NCI-H2081 treated with DMSO at 0.1 percent for 48 hours (cell line): ENCODE data around the gene CNTNAP2.
"Not testable (repeated sequence)": the region's sequence is repeated elsewhere in the genome, so short reads cannot be mapped to it uniquely, and the experiment has no call there.

Experiments used
- DNase-seq: peaks from one replicate; lab custom pipeline; 2025; lab: John Stamatoyannopoulos, UW

CNTNAP2 gene

DNA sequence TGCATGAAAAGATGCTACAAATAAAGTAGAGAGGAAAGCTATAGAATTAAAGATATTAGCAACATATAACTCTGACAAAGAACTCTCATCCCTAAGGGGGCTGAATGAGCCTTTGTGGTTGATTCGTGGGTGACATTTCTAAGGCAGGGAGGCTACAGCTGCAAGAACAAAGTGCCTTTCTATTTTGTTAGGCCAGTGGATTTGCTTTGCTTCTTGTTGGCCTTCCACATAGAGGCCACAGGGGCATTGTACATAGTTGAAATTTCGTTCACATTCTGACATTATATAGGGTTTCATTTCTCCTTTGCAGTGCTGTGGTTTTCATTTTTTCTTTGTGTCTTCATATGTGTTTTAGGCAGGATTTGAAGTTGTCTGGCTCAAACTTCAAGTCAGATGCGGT, 1654.7 kb downstream of the CNTNAP2 start:
- no peak for DNase-seq

DNA sequence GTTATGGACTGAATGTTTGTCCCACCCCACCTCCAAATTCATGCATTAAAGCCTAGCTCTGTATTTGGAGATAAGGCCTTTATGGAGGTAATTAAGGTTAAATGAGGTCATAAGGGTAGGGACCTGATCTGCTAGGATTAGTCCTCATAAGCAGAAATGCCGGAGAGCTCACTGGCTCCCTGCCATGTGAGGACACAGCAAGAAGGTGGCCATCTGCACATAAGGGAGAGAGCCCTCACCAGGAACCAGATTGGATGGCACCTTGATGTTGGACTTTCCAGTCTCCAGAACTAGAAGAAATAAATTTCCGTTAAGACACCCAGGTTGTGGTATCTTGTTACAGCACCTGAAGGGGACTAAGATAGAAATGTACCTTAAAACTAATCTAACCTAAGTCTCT, 1657.9 kb downstream of the CNTNAP2 start:
- no peak for DNase-seq

DNA sequence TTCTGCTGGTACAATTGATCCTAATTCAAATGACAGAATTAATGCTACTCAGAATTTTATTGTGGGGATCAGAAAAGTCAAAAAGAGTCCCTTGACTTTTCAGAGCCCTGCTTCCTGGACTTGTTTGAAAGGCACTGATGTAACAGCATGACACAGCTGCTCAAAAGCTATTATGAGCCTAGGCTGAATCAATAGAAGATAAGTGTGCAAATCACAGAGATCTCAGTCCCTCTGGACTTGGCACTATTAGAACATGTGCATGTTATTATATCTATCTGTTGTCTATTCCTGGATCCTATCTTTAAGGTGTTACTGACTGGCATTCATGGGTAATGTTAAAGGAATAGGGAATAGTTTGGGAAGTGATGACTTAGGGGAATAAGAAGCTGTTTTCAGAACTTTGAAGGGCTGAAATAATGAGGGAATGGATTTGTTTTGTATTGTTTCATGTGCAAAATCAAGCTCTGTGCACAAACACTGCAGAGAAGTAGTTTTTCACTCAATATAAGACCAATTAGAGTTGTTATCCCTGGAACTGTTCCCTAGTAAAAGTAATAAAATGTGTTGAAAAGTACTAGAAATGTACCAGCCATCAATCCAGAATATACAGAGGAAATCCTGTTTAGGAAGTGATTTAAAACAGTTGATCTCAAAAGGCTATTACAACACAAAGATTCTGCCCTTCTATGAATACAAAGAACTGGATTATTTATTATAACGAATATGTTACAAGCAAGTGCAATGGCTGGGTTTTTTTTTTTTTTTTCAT, 1659.1 kb downstream of the CNTNAP2 start:
- peak; percentile 84 for DNase-seq

DNA sequence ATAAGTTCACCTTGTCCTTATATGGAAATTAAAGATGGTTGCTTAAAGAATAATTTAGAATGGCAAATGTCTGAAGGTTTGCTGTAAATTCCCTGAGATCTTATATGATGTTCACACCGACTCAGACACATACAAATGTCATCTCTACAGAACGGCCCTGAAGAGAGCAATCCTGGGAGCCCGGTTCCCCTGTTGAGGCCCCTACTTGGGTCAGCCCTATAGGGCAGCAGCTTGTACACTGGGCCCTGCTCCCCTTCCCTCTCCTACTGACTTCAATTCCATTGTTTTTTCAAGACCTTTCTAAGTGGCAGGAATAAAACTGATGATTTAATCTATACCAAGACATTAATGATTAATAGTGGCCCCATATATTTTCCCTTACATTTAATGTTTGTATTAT, 1660.7 kb downstream of the CNTNAP2 start:
- no peak for DNase-seq

DNA sequence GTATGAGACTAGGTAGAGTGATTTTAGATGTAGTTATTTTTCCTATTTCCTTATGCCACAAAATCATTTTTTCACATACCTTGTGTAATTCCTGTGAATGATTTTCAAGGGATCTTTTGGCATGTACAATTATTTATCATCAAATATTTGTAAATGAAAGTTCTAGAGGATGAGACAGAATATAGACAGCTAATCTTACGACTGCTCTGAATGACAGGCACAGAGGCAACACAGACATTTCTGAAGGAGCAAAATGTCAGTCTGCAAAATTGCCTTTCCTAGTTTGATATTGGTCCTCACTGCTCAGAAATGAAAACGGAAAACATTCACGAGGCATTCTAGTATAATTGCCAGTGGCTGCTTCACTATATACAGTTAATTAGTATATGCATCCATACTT, 1663.3 kb downstream of the CNTNAP2 start:
- DNase-seq = no peak

DNA sequence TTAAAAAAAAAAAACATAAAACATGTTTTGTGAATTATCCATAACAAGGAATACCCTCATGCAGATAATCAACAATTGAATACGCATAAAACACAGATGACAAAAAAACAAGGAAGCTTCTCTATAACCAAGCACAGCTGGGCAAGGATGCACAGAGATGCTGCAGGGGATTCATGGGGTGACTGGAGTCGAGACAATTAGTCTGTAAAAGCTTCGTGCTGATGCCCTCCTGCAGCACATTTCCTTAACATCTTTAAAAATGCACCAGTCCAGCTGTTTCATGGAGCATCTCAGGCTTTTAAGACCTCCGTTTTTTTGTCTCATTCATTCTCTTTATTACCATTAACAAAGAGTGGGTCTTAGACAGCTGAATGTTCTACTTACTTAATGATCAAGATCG, 1680.0 kb downstream of the CNTNAP2 start:
- no peak for DNase-seq

DNA sequence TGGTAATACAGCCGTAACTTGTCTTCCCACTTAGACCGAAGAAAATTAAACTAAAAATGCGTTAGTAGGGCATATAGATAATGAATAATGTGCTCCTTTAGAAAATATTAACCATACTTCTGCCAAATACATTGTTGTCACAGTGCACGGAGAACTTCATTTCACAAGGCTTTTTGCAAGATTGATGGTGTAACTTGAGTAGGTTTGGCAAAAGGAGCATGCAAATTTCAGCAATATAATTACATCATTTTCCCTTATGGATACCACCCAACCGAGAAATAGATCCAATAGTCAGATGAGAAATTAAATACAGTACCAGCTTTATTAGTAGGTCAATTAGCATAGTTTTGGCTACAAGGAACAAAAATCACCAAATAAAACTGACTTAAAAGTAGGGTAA, 1681.4 kb downstream of the CNTNAP2 start:
- DNase-seq = no peak

DNA sequence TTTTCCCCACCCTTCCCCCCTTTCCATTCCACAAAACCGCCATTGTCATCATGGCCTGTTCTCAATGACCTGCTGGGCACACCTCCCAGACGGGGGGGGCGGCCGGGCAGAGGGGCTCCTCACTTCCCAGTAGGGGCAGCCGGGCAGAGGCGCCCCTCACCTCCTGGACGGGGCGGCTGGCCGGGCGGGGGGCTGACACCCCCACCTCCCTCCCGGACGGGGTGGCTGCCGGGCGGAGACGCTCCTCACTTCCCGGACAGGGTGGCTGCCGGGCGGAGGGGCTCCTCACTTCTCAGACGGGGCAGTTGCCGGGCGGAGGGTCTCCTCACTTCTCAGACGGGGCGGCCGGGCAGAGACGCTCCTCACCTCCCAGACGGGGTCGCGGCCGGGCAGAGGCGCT, 1685.2 kb downstream of the CNTNAP2 start:
- not testable (repeated sequence) for DNase-seq

DNA sequence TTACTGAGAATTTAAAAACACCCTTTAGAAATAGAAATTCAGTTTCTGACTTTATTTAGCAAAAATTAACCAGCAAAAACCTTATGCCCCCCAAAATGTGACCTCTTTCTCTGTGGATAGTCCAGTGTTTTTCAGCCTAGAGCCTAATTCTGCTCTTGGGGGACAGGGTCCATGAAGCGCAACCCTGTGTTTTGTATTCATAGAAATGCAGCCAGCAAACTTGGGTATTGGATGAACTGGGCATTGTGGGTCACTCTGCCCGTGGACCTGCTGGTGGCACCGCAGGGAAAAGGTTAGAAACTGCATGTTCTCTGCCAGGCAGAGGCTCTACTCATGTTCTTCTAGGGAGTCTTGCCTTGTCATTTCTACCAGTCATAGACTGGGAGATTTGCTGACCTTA, 1686.5 kb downstream of the CNTNAP2 start:
- DNase-seq = no peak

DNA sequence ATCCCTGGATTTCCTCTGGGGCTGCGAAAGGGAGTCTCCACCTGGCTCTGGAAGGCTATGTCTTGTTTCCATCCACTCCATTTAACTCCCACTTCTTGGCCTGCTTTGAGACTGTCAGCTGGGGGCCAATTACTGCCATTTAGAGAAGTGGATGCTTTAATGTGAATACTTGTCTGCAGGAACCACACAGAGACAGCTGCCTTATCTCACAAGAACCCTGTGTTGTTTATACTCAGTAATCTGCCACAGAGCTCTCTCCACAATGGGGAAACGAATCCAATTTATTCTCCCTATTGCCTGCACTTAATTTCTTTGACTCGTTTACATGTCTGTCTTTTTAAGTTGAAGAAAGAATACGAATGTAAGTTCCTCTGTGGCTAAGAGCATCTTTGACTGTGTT, 1687.0 kb downstream of the CNTNAP2 start:
- DNase-seq = peak; percentile 38

DNA sequence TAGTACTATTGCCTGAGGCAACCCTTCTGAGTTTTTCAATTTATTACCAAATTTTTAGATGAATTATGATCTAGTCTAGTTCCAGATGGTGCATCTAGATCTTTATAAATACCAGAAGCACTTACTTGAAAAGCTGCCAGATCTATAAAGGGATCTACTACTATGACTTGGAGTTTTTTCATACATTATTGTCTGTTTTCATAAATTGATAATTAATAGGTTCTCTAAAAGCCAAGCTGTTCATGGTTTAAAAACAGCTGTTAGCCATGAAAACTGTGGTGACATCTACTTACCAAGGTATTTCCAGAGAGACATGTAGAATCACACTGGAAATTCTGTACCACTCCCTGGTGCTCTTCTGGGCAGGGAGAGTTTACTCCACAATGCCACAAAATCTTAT, 1687.4 kb downstream of the CNTNAP2 start:
- DNase-seq = no peak

DNA sequence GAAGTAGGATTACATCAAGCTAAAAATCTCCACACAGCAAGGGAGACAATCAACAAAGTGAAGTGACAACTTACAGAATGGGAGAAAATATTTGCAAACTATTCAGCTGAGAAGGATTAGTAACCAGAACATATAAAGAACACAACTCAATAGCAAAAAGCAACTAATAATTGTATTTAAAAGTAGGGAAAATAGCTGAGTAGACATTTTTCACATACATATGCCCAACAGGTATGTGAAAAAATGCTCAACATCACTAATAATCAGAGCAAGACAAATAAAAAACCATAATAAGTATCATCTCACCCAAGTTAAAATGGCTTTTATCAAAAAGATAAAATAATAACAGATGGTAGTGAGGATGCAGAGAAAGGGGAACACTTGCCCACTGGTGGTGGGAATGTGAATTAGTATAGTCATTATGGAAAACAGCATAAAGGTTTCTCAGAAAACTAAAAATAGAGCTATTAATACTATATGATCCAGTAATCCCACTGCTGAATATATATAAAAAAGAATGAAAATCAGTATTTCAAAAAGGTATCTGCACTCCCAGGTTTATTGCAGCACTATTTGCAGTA, 1689.5 kb downstream of the CNTNAP2 start:
- no peak for DNase-seq

DNA sequence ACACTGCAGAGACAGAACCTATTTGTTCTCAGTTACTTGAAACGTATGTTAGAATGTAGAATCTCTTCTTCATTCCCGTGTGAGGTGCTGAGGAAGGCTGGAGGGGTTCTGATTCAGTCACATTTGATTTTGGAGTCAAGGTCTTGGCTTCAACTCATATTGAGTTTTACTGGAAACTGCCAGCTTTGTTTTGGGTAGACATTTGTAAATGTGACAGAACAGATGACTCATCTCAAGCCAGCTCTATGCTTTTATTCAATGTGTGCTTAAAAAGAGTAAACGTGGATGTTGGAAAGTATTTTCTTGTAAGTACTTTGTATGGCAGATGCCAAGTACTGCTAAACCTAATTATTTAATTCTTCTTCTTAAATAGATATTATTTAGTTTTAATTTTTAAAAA, 1693.2 kb downstream of the CNTNAP2 start:
- DNase-seq = no peak

DNA sequence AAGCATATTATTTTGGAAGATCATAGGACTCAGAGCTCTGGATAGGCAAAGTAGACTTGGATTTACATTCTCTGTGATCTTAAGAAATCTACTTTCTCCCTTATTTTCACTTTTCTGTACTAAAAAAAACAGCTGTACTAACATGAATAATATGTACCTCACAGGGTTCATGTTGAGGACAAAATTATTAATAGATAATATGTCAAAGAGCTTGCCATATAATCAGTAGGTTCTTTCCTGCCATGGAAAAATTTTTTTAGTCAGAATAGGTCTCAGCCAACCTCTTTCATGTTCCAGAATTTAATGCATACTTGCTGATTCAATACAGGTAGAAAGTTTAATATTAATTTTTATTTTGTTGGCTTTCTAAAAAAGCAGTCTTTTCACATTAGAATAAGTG, 1693.7 kb downstream of the CNTNAP2 start:
- no peak for DNase-seq

DNA sequence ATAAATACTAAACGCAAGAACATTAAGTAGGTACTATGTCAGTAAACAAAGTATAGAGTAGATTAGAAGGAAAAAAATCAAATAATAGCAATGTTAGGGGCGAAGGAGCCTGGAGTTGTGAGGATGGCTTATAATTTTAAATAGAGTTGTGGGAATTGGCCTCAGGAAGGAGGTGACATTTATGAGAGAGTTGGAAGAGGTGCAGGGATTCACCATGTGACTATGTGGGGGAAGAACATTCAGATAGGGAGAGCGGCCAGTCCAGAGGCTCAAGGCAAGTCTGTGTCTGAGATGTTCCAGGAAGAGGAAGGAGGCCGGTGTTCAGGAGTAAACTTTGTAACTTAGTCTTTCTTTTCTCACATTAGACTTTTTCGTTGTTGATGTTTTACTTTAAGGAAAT, 1695.3 kb downstream of the CNTNAP2 start:
- no peak for DNase-seq

DNA sequence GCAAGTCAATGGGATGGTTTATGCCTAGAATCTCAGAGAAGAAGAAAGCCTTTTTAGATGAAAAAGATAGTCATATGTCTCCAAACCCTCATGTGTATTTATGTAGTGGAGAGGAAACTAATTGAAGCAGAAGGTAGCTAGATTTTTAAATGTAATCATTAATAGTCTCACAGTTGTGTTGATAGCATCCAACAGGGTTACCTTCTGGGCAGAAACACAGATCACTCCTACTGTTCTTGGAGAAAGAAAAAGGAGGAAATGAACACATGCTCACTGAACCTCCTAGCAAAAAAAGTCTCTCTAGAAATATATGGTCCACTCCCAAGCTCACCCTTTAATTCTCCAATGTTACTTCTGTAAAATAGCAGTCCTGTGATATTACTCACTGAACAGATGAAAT, 1696.7 kb downstream of the CNTNAP2 start:
- DNase-seq = no peak

DNA sequence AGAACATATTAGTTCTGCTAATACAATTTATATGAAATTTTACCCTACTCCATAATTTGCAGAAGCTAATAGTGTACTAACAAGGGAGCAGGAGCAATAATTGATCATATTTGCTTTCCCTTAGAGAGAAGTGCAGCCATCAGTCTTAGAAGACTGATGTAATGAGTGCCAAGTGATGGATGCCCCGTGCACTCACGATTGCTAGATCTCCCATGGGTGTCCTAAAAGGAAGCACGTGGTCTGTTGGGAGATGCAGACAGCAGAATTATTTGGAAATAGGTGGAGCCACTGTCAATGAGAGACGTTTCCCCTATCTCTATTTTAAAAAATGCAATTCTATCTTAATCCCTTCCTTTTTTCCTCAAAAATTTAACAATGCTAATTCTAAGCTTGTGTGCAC, 1701.7 kb downstream of the CNTNAP2 start:
- no peak for DNase-seq

DNA sequence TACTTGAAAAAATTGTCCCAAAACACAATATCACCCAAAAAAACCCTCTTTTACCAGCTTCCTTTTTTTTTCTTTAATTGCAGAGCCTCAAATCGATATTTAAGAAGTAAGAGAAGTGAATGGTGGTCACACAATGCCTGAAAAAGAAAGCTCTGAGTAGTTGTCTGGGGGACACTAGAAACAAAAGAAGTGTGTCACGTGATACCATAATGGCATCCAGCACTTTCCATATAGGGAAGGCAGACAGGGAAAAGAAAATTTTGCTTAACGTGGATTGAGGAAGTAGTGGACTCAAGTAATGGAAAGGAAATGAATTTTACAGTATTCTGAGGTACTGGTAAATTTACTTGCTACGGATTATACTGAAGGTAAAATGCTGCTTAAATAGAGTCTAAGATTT, 1708.1 kb downstream of the CNTNAP2 start:
- no peak for DNase-seq

DNA sequence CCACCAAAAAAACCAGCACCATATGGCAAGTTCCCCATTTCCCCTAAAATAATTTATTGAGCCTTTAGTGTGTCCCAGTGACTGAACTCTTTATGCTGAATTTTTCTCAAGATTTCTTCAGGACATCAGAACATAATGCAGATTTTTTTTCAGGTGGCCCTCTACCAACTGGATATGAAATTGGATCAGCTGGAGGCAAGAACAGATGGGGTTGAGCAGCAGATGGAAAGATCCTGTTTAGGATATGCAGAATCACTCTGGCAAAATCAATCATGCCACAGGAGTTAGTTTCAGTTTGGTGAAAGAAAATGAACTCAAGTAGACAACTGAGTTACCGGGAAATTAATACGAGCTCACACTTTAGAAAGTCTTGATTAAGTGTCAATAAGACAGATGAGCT, 1712.4 kb downstream of the CNTNAP2 start:
- DNase-seq = no peak

DNA sequence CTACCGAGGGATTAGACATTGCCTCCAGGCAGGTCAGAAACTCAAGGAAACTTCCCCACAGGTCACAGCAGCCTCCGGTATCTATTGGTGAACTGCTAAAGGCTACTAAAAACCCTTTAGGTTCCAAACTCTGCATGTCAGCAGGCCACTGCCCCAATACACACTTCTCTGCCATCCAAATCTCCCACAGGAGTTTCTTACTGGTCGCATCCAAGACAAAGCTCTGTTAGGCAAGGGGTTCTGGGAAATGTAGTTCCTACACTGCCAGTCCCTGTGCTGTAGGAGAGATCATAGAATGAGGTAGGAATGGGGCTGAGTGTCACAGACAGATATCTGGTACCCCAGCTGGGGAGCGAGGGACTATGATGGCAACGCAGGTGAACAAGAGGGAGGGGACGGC, 1717.0 kb downstream of the CNTNAP2 start:
- DNase-seq = no peak

DNA sequence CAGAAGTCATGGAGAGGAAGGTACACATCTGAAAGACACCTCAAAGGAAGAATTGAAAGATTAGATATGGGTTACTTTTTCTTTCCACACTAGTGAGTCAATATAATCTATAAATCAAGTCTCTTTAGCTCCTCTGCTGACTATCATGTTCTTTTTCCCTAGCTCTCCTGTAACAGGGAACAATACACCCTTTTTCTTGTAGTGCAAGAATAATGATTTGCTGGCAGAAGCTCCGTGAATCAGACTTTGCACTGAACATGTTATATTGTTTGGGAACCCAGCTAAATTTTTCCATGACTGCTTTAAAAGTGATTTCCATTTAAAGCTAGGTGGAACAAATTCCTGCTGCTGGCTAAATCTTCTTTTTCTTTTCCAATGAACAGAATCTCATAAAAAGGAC, 1717.4 kb downstream of the CNTNAP2 start:
- no peak for DNase-seq

DNA sequence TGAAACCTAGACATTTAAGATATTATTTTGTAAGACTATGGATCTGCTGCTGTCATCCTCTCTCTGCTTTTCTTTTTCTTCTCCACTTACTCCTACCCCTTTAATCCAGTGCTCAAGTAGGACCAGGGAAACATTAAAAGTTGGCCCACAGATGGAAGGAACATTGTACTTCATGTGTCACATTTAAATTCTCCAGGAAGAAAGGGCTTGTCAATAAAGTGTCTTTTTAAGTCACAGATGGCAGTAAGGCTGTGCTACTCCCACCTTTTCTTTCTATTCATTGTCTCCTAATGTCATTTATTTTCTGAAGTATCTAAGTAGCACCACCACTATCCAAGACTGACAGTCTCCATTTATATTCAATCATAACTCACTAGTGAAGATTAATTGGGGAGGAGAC, 1736.2 kb downstream of the CNTNAP2 start:
- no peak for DNase-seq

DNA sequence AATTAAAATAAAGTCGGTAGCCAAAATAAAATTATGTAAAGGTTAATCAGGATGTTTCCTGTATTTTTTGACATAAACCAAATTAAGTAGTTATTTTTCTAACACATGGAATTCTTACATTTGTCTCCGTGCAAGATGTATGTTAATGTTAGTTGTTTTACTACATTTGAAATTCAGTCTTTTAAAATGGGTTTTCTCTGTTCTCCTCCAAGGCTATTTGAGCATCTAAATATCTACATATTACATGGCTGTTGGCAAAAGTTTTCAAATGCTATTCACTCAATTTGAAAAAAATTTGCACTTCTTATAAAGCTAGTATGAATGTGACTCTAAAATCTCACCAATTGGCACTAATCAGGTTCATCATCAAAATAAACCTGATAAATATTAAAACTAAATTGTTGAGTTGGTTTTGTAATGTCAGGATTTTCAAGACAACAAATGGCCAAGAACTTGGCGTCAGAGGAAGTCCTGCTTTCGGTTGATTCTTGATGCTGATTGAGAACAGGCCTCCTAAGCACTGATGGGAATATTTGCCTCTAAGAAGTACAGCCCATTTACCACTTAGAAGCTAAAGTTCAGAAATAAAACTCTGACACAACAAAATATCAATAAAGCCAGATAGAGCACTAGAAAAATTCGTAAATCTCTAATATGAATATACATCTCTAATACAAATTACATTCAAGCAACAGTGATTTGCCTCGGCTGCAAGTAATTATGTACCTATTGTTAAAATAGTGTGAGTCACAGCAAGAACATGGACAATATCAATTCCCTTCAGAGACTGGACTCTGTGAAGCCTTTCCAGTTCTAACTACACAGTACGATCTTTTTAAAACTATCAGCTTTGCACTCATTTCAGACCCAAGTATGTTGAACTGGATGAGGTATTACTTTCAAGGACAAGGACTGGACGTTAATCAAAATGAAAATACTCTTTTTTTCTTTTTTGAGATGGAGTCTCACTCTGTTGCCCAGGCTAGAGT, 1740.8 kb downstream of the CNTNAP2 start:
- DNase-seq = no peak
